ENCODE measurements around the gene TMEM150A. TPM values are rescaled to one million over a fixed set of nuclear protein-coding genes. Genes with fewer than 3 reads are reported as not detected.
"Not testable (repeated sequence)": the region's sequence is repeated elsewhere in the genome, so short reads cannot be mapped to it uniquely, and the experiment has no call there.

Gene TMEM150A
- total RNA-seq, 1 donor from 2014 or later, result 18.1 TPM

DNA sequence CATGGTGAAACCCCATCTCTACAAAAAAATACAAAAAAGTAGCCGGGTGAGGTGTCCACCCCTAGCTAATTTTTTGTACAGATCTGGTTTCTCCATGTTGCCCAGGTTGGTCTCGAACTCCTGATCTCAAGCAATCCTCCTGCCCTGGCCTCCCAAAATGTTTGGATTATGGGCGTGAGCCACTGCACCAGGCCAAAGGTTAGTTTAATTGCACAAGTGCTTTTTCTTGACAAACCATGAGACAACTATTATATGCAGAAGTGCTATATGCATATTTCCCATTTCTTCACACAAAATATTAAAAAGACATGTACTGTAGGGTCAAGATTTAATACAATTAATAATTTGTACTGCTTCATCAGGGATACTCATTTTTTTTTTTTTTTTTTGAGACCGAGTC, 36.2 kb downstream of the TMEM150A start:
- no peaks in the 10 kb centered on the region for H3K4me1 Mint-ChIP-seq (ENCODE audit: low read depth, unreplicated experiment)
- H3K4me3 Mint-ChIP-seq (ENCODE audit: unreplicated experiment), result no peak overlapping the region
- H3K36me3 Mint-ChIP-seq (ENCODE audit: unreplicated experiment), result no peaks in the 10 kb centered on the region
- DNase-seq, result no peak
- TF ChIP-seq, protein P1, sequence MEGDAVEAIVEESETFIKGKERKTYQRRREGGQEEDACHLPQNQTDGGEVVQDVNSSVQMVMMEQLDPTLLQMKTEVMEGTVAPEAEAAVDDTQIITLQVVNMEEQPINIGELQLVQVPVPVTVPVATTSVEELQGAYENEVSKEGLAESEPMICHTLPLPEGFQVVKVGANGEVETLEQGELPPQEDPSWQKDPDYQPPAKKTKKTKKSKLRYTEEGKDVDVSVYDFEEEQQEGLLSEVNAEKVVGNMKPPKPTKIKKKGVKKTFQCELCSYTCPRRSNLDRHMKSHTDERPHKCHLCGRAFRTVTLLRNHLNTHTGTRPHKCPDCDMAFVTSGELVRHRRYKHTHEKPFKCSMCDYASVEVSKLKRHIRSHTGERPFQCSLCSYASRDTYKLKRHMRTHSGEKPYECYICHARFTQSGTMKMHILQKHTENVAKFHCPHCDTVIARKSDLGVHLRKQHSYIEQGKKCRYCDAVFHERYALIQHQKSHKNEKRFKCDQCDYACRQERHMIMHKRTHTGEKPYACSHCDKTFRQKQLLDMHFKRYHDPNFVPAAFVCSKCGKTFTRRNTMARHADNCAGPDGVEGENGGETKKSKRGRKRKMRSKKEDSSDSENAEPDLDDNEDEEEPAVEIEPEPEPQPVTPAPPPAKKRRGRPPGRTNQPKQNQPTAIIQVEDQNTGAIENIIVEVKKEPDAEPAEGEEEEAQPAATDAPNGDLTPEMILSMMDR (IDR thresholded peaks at IDR 0.05; ENCODE audit: partially characterized antibody, unreplicated experiment), result no peak
- H3K27me3 Mint-ChIP-seq (ENCODE audit: unreplicated experiment), result peaks cover 8% of the 10 kb centered on the region
- H3K27ac Mint-ChIP-seq (ENCODE audit: unreplicated experiment), result no peak overlapping the region
- peaks cover 5% of the 10 kb centered on the region for H3K9me3 Mint-ChIP-seq (ENCODE audit: unreplicated experiment)

DNA sequence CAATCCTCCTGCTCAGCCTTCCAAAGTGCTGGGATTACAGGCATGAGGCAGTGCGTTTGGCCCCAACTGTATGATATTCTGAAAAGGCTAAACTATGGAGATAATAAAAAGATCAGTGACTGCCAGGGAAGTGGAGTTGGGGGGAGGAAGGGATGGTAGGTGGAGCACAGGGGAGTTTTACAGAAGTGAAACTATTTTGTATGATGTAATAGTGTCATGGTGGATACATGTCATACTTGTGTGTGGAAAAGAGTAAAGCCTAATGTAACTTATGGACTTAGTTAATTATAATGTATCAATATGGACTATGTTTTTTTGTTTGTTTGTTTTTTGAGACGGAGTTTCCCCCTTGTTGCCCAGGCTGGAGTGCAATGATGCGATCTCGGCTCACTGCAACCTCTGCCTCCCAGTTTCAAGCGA, 38.3 kb downstream of the TMEM150A start:
- H3K27me3 Mint-ChIP-seq (ENCODE audit: unreplicated experiment), result peaks cover 9% of the 10 kb centered on the region
- H3K9me3 Mint-ChIP-seq (ENCODE audit: unreplicated experiment), result peaks cover 8% of the 10 kb centered on the region
- no peaks in the 10 kb centered on the region for H3K36me3 Mint-ChIP-seq (ENCODE audit: unreplicated experiment)
- H3K4me1 Mint-ChIP-seq (ENCODE audit: low read depth, unreplicated experiment), result peaks cover 5% of the 10 kb centered on the region
- no peak overlapping the region for H3K4me3 Mint-ChIP-seq (ENCODE audit: unreplicated experiment)
- no peak for DNase-seq
- TF ChIP-seq, protein P1 (IDR thresholded peaks at IDR 0.05; ENCODE audit: partially characterized antibody, unreplicated experiment), result no peak
- no peak overlapping the region for H3K27ac Mint-ChIP-seq (ENCODE audit: unreplicated experiment)

DNA sequence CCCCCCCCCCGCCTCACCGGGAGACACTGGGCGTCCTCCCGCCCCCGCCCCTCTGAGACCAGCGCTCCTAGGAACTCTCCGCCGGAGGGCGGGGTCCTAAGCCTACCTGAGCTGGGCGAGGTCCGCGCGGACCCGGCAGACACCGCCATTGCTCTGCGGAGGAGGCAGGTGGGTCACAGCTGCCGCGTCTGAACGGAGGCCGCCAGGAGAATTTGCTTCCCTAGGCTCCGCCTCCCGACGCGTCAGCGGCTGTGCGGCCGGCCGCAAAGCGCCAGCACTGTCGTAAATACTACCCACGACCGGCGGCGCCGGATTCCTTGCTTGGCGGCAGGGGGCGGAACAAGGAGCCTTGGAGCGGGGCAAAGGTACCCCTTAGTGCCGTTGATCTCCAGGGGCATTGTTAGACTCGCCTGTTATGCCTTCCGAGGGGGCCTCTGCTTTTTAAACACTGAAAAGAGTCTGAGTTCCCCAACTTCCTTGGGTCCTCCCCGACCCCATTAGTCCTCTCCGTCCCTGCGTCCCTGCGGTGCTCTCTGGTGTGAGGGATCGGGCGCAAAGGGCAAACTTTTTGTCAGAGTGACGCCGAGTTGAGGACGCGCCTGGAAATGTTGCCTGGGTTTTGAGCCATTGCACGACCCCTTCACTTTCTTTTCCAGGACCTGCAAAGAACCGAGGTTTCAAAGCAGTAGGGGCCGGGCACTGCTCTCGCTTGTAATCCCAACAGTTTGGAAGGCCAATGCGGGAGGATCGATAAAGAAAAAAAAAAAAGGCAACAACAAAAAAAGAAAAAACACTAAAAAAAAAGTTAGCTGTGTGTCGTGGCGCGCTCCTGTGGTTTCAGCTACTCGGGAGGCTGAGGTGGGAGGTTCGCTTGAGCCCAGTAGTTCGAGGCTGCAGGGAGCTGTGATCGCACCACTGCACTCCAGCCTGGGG, 41.0 kb downstream of the TMEM150A start, which contains the start of gene GGCX:
Gene GGCX, minus strand, starts transcription at position 214 of the 933 bp plus-strand sequence. Its CDS starts 65 bp downstream, at position 149.
- H3K4me3 Mint-ChIP-seq (ENCODE audit: unreplicated experiment), result peak within 1 kb of the TSS; percentile 99
- TF ChIP-seq, protein P1 (IDR thresholded peaks at IDR 0.05; ENCODE audit: partially characterized antibody, unreplicated experiment), result no peak
- peak within 1 kb of the TSS; percentile 99 for H3K27ac Mint-ChIP-seq (ENCODE audit: unreplicated experiment)
- H3K4me1 Mint-ChIP-seq (ENCODE audit: low read depth, unreplicated experiment), result peaks cover 9% of the 10 kb centered on the region
- DNase-seq, result peak; percentile 96
- peaks cover 10% of the 10 kb centered on the region for H3K27me3 Mint-ChIP-seq (ENCODE audit: unreplicated experiment)
- no peaks in the 10 kb centered on the region for H3K36me3 Mint-ChIP-seq (ENCODE audit: unreplicated experiment)
- H3K9me3 Mint-ChIP-seq (ENCODE audit: unreplicated experiment), result peaks cover 8% of the 10 kb centered on the region

DNA sequence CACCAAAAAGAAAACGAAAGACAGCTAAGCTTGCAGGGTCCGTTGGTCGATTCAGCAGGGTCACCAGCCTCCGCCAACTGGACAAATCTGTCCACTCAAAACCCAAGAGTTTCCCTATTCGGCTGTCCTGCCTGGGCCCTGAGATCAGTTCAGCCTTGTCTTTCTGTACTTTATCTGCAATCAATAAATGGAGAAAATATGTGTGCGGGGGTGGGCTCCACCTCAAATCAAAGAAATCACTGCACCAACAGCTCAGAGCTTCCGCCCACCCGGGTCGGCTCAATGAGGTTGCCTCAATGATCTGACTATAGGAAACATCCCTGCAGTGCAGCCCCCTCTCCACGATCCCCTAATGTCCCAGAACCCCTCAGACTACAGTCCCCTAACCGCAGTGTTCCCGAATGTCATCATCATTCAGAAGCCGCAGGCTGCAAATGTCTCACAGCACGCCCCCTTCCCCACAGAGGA, 41.7 kb downstream of the TMEM150A start:
- peak overlapping the region; percentile 99 for H3K27ac Mint-ChIP-seq (ENCODE audit: unreplicated experiment)
- H3K9me3 Mint-ChIP-seq (ENCODE audit: unreplicated experiment), result peaks cover 10% of the 10 kb centered on the region
- H3K36me3 Mint-ChIP-seq (ENCODE audit: unreplicated experiment), result no peaks in the 10 kb centered on the region
- TF ChIP-seq, protein P1 (IDR thresholded peaks at IDR 0.05; ENCODE audit: partially characterized antibody, unreplicated experiment), result no peak
- H3K4me1 Mint-ChIP-seq (ENCODE audit: low read depth, unreplicated experiment), result peaks cover 9% of the 10 kb centered on the region
- DNase-seq, result no peak
- H3K27me3 Mint-ChIP-seq (ENCODE audit: unreplicated experiment), result peaks cover 10% of the 10 kb centered on the region
- H3K4me3 Mint-ChIP-seq (ENCODE audit: unreplicated experiment), result peak overlapping the region; percentile 99

DNA sequence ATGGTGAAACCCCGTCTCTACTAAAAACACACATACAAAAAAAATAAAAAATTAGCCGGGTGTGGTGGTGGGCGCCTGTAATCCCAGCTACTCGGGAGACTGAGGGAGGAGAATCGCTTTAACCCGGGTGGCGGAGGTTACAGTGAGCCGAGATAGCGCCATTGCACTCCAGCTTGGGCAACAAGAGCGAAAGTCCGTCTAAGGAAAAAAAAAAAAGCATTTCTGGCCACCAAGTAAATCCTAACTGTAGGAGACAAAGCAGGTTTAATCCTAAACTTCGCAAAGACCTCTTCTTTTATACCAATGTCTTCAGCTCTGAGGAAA, 42.1 kb downstream of the TMEM150A start:
- not testable (repeated sequence) for H3K36me3 Mint-ChIP-seq (ENCODE audit: unreplicated experiment); DNase-seq; H3K4me1 Mint-ChIP-seq (ENCODE audit: low read depth, unreplicated experiment)
- Mint-ChIP-seq H3K9me3 (ENCODE audit: unreplicated experiment) (peaks cover 10% of the 10 kb centered on the region), H3K27me3 (ENCODE audit: unreplicated experiment) (peaks cover 10% of the 10 kb centered on the region), H3K4me3 (ENCODE audit: unreplicated experiment) (peak overlapping the region; percentile 99), H3K27ac (ENCODE audit: unreplicated experiment) (peak overlapping the region; percentile 99)
